Measurements from ENCODE around the gene NFU1. TPM values are rescaled to one million over a fixed set of nuclear protein-coding genes. Genes with fewer than 3 reads are reported as not detected.

The NFU1 gene
- total RNA-seq, 2 donors from 2014 or later: 37.0 to 37.9 TPM

- Mint-ChIP-seq H3K4me3 (no peak overlapping the region), H3K27ac (peak overlapping the region; percentile 44), H3K36me3 (ENCODE audit: low read depth) (peaks cover 65% of the 10 kb centered on the region), H3K27me3 (ENCODE audit: insufficient read depth) (no peaks in the 10 kb centered on the region), H3K9me3 (no peaks in the 10 kb centered on the region), H3K4me1 (peaks cover 4% of the 10 kb centered on the region)
- H3K4me1 ChIP-seq (ENCODE audit: control insufficient read depth, insufficient read depth, low read length): no peaks in the 10 kb centered on the region
- WGBS, 2 experiments (ENCODE audit: insufficient coverage in 1 of 2, insufficient read length in 1 of 2): 86% methylated on average over 1 of the region's 1 CpG; no CpG with 5 or more reads in 1 of the 2 experiments
- H3K9me3 ChIP-seq (ENCODE audit: control insufficient read depth, low read length): no peaks in the 10 kb centered on the region
- TF ChIP-seq, protein P1, sequence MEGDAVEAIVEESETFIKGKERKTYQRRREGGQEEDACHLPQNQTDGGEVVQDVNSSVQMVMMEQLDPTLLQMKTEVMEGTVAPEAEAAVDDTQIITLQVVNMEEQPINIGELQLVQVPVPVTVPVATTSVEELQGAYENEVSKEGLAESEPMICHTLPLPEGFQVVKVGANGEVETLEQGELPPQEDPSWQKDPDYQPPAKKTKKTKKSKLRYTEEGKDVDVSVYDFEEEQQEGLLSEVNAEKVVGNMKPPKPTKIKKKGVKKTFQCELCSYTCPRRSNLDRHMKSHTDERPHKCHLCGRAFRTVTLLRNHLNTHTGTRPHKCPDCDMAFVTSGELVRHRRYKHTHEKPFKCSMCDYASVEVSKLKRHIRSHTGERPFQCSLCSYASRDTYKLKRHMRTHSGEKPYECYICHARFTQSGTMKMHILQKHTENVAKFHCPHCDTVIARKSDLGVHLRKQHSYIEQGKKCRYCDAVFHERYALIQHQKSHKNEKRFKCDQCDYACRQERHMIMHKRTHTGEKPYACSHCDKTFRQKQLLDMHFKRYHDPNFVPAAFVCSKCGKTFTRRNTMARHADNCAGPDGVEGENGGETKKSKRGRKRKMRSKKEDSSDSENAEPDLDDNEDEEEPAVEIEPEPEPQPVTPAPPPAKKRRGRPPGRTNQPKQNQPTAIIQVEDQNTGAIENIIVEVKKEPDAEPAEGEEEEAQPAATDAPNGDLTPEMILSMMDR (conservative IDR thresholded peaks at IDR 0.05): no peak
- H3K9ac ChIP-seq (ENCODE audit: extremely low read depth, low read length, poor library complexity, severe bottlenecking): no peak overlapping the region
- peaks cover 71% of the 10 kb centered on the region for H3K36me3 ChIP-seq (ENCODE audit: control insufficient read depth, insufficient read depth, low read length)
- H3K27ac ChIP-seq (ENCODE audit: low read depth, low read length): no peak overlapping the region
- no peaks in the 10 kb centered on the region for H3K27me3 ChIP-seq (ENCODE audit: control insufficient read depth, insufficient read depth, low read length, poor library complexity, severe bottlenecking)
- H3K4me3 ChIP-seq (ENCODE audit: low read length): no peak overlapping the region
- DNase-seq: no peak
Observed at GRCh38 chr2:69369802-69370201, 67.4 kb downstream of the NFU1 start.

DNA sequence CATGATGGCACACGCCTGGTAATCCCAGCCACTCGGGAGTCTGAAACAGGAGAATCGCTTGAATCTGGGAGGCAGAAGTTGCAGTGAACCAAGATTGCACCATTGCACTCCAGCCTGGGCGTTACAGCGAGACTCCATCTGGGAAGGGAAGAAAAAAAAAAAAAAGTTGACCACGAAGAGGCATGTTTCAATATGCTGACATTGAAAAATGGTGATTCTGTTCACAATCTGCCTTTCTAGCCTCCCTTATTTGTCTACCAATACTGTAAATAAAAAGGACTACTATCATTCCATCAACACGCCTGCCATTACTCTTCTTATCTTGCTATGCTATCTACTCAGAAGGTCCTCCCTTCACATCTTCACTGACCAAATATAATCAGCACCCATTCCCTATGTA is 68.6 kb downstream of the NFU1 start:
- TF ChIP-seq, protein P1 (conservative IDR thresholded peaks at IDR 0.05): no peak

DNA sequence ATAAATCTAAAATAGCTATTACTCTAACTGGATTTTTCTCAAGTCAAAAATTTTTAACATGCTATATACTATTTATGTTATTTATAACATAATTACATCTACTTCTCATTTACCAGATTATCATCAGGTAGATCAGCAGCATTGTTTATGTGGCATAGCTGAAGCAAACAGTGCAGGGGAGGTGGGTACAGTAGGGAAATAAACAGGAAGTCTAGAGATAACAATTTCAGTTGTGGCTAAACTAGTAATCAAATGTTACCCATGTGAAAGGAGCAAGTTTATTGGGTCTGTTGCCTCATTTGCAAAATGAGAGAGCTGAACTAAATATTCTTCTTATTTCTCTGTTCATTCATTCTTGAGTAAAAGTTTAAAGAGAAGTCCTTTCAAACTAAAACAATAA is 77.9 kb downstream of the NFU1 start:
- Histone ChIP-seq H3K9ac (ENCODE audit: extremely low read depth, low read length, poor library complexity, severe bottlenecking) (no peak overlapping the region), H3K4me3 (ENCODE audit: low read length) (no peak overlapping the region), H3K9me3 (ENCODE audit: control insufficient read depth, low read length) (no peaks in the 10 kb centered on the region), H3K4me1 (ENCODE audit: control insufficient read depth, insufficient read depth, low read length) (no peaks in the 10 kb centered on the region), H3K36me3 (ENCODE audit: control insufficient read depth, insufficient read depth, low read length) (peaks cover 94% of the 10 kb centered on the region), H3K27ac (ENCODE audit: low read depth, low read length) (no peak overlapping the region), H3K27me3 (ENCODE audit: control insufficient read depth, insufficient read depth, low read length, poor library complexity, severe bottlenecking) (no peaks in the 10 kb centered on the region)
- no peak overlapping the region for H3K4me3 Mint-ChIP-seq
- H3K9me3 Mint-ChIP-seq: no peaks in the 10 kb centered on the region
- H3K36me3 Mint-ChIP-seq (ENCODE audit: low read depth): peaks cover 77% of the 10 kb centered on the region
- no peaks in the 10 kb centered on the region for H3K27me3 Mint-ChIP-seq (ENCODE audit: insufficient read depth)
- TF ChIP-seq, protein P1 (conservative IDR thresholded peaks at IDR 0.05): no peak
- peak overlapping the region; percentile 58 for H3K27ac Mint-ChIP-seq
- peaks cover 2% of the 10 kb centered on the region for H3K4me1 Mint-ChIP-seq
- DNase-seq: peak; percentile 5

More for the DNA sequence above, 68.6 kb downstream of the NFU1 start:
- H3K4me3 ChIP-seq (ENCODE audit: low read length): no peak overlapping the region
- H3K27ac ChIP-seq (ENCODE audit: low read depth, low read length): no peak overlapping the region
- H3K36me3 ChIP-seq (ENCODE audit: control insufficient read depth, insufficient read depth, low read length): peaks cover 77% of the 10 kb centered on the region
- no peaks in the 10 kb centered on the region for H3K27me3 Mint-ChIP-seq (ENCODE audit: insufficient read depth)
- H3K4me3 Mint-ChIP-seq: no peak overlapping the region
- H3K9me3 ChIP-seq (ENCODE audit: control insufficient read depth, low read length): no peaks in the 10 kb centered on the region
- no peaks in the 10 kb centered on the region for H3K27me3 ChIP-seq (ENCODE audit: control insufficient read depth, insufficient read depth, low read length, poor library complexity, severe bottlenecking)
- peaks cover 69% of the 10 kb centered on the region for H3K36me3 Mint-ChIP-seq (ENCODE audit: low read depth)
- peaks cover 4% of the 10 kb centered on the region for H3K4me1 Mint-ChIP-seq
- H3K9ac ChIP-seq (ENCODE audit: extremely low read depth, low read length, poor library complexity, severe bottlenecking): no peak overlapping the region
- no peaks in the 10 kb centered on the region for H3K4me1 ChIP-seq (ENCODE audit: control insufficient read depth, insufficient read depth, low read length)
- DNase-seq: peak; percentile 9
- WGBS, 2 experiments (ENCODE audit: insufficient coverage in 1 of 2, insufficient read length in 1 of 2): 98 to 100% methylated on average over 6 to 7 of the region's 7 CpGs
- H3K27ac Mint-ChIP-seq: no peak overlapping the region
- no peaks in the 10 kb centered on the region for H3K9me3 Mint-ChIP-seq

Data from endodermal cell (in vitro differentiated cells).